ENCODE results near the gene CTDSPL2.

DNA sequence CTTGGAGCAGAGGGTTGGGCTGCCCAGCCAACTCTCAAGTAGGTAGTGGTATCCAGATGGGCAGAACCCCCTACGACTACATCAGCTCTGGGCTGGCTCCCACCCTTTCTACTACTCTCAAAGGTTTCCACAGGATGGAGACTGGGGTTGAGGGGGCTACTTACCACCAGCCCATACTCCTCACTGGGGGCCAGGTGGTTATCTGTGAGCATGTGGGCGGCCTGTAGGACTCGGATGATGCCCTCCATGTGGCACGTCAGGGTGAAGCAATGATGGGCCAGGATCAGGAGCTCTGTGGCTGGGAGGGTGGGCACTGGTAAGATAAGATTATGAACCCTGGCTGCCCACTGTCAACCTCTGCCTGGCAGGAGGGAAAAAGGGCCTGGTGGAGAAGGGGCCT is 142.9 kb downstream of the CTDSPL2 start:
- TF ChIP-seq POLR2A (IDR thresholded peaks at IDR 0.05): no peak
- TF ChIP-seq, protein P1, sequence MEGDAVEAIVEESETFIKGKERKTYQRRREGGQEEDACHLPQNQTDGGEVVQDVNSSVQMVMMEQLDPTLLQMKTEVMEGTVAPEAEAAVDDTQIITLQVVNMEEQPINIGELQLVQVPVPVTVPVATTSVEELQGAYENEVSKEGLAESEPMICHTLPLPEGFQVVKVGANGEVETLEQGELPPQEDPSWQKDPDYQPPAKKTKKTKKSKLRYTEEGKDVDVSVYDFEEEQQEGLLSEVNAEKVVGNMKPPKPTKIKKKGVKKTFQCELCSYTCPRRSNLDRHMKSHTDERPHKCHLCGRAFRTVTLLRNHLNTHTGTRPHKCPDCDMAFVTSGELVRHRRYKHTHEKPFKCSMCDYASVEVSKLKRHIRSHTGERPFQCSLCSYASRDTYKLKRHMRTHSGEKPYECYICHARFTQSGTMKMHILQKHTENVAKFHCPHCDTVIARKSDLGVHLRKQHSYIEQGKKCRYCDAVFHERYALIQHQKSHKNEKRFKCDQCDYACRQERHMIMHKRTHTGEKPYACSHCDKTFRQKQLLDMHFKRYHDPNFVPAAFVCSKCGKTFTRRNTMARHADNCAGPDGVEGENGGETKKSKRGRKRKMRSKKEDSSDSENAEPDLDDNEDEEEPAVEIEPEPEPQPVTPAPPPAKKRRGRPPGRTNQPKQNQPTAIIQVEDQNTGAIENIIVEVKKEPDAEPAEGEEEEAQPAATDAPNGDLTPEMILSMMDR (IDR thresholded peaks at IDR 0.05): no peak

Data from adrenal gland (tissue), 5 donors.